HEK293 (cell line): ENCODE results near the gene PPP5C.
"Not testable (repeated sequence)": the region's sequence is repeated elsewhere in the genome, so short reads cannot be mapped to it uniquely, and the experiment has no call there.

Experiments used
- CTCF ChIP-seq: fragments of 450-650 bp; formaldehyde crosslinking; IDR thresholded peaks from 2 replicates; pipeline ENCODE4 v1.5.1; 2016; ENCODE audit warnings: missing biosample characterization, missing genetic modification characterization
- YY1 ChIP-seq: fragments of 450-650 bp; formaldehyde crosslinking; IDR thresholded peaks from 2 replicates; pipeline ENCODE4 v1.5.1; 2018; ENCODE audit warnings: missing biosample characterization, missing genetic modification characterization
- ZBTB7A ChIP-seq: fragments of 450-650 bp; formaldehyde crosslinking; IDR thresholded peaks from 2 replicates; pipeline ENCODE4 v1.5.1; 2016; ENCODE audit warnings: low read depth, missing biosample characterization, missing genetic modification characterization
- ZNF132 ChIP-seq: fragments of 450-650 bp; formaldehyde crosslinking; IDR thresholded peaks from 2 replicates; pipeline ENCODE4 v1.5.1; 2017; ENCODE audit warnings: missing biosample characterization, missing genetic modification characterization, borderline replicate concordance
- ZNF274 ChIP-seq, 2 experiments: fragments of 200-500 bp in 1 of 2; fragments of 450-650 bp in 1 of 2; sonication (Bioruptor generic) in 1 of 2; formaldehyde crosslinking in 1 of 2; IDR thresholded peaks; 2 replicates each; pipeline versions ENCODE4 v1.5.1 to v1.6.1; 2014 to 2016; ENCODE audit warnings: borderline replicate concordance in 1 of 2, inconsistent platforms in 1 of 2, low read length in 1 of 2, missing biosample characterization in 1 of 2, missing genetic modification characterization in 1 of 2
- ZNF639 ChIP-seq: fragments of 450-650 bp; formaldehyde crosslinking; IDR thresholded peaks from 2 replicates; pipeline ENCODE4 v1.5.1; 2016; ENCODE audit warnings: missing biosample characterization, missing genetic modification characterization
- ZNF777 ChIP-seq: fragments of 450-650 bp; formaldehyde crosslinking; IDR thresholded peaks from 2 replicates; pipeline ENCODE4 v1.5.1; 2017; ENCODE audit warnings: missing biosample characterization, missing genetic modification characterization, borderline replicate concordance
- ZSCAN18 ChIP-seq: fragments of 450-650 bp; formaldehyde crosslinking; IDR thresholded peaks from 2 replicates; pipeline ENCODE4 v1.5.1; 2016; ENCODE audit warnings: missing biosample characterization, missing genetic modification characterization

GRCh38 chr19:46435689-46436088, 88.8 kb downstream of the PPP5C start:
- not testable (repeated sequence) for TF ChIP-seq ZBTB7A (tag by site-specific recombination); ZSCAN18 (tag by site-specific recombination); CTCF (tag by site-specific recombination); ZNF132 (tag by site-specific recombination); ZNF777; ZNF639 (tag by site-specific recombination); YY1 (tag by site-specific recombination); ZNF274 (IDR thresholded peaks at IDR 0.05; ENCODE audit: low read length); ZNF274 (tag by site-specific recombination; IDR thresholded peaks at IDR 0.05; ENCODE audit: borderline replicate concordance)
